Thyroid gland (tissue), 4 donors: ENCODE data around the gene ALDH5A1. TPM values are rescaled to one million over a fixed set of nuclear protein-coding genes. Genes with fewer than 3 reads are reported as not detected.

Experiments used
- DNase-seq, 2 donors: peaks; one replicate each; pipeline ENCODE4 v3.0.0-alpha.2; 2019
- H3K27ac ChIP-seq, 3 donors: fragments of 200-600 bp; sonication (generic); 1 replicate in 2 of 3; 2 replicates in 1 of 3; pipeline ENCODE4 v1.5.1; 2016 to 2019; ENCODE audit warnings: mild to moderate bottlenecking in 1 of 3, moderate library complexity in 1 of 3
- H3K27me3 ChIP-seq: fragments of 200-600 bp; sonication (generic); one replicate; pipeline ENCODE4 v1.5.1; 2019
- H3K36me3 ChIP-seq, 2 donors: fragments of 200-600 bp; sonication (generic); one replicate each; pipeline ENCODE4 v1.5.1; 2016 to 2019
- H3K4me1 ChIP-seq, 2 donors: fragments of 200-600 bp; sonication (generic); one replicate each; pipeline ENCODE4 v1.5.1; 2017 to 2019
- H3K4me3 ChIP-seq, 3 donors: fragments of 200-600 bp; sonication (generic); replicated peaks in 1 of 3; 1 replicate in 2 of 3; 2 replicates in 1 of 3; pipeline ENCODE4 v1.5.1; 2016; ENCODE audit warnings: mild to moderate bottlenecking in 1 of 3
- H3K9me3 ChIP-seq: fragments of 200-600 bp; sonication (generic); one replicate; pipeline ENCODE4 v1.5.1; 2017
- CTCF ChIP-seq, 6 experiments: fragments of 200-600 bp in 3 of 6; fragments of 450-650 bp in 3 of 6; sonication (generic) in 3 of 6; IDR thresholded peaks; one replicate each; pipeline ENCODE4 v1.5.1; 2016 to 2019; ENCODE audit warnings: antibody characterized with exemption in 6 of 6, mild to moderate bottlenecking in 2 of 6, inconsistent platforms in 1 of 6, moderate library complexity in 1 of 6
- POLR2A ChIP-seq, 2 donors: fragments of 450-650 bp; IDR thresholded peaks; one replicate each; pipeline ENCODE4 v1.6.1; 2017; ENCODE audit warnings: antibody characterized with exemption in 2 of 2, mild to moderate bottlenecking in 2 of 2, moderate library complexity in 1 of 2
- WGBS, 2 donors: methylation state at CpG; one replicate each; pipeline ENCODE4 v1.1.5; 2017; 5-methylcytosine and 5-hydroxymethylcytosine counted together
- intact Hi-C: fragments of 100-400 bp; cut with DNase I; formaldehyde crosslinking; loops from one replicate; pipeline ENCODE4 v1.15.1; 2023
- total RNA-seq, 4 donors: library from RNA; depleted of rRNA; stranded (reverse); fragments of >200 nt; gene quantifications; one replicate each; pipeline ENCODE4 v1.2.3, GENCODE V29; 2016

Gene ALDH5A1
- total RNA-seq, 4 donors from 2014 or later, result 10.7 to 20.4 (median 18.8) TPM

- no peak for TF ChIP-seq POLR2A (IDR thresholded peaks at IDR 0.05)
- no peak for TF ChIP-seq CTCF (IDR thresholded peaks at IDR 0.05)
- Histone ChIP-seq H3K36me3 (no peaks in the 10 kb centered on the region), H3K4me3 (no peak overlapping the region), H3K27me3 (no peaks in the 10 kb centered on the region), H3K9me3 (no peaks in the 10 kb centered on the region), H3K4me1 (no peaks in the 10 kb centered on the region), H3K27ac (no peak overlapping the region)
- DNase-seq, result no peak
- WGBS, 2 donors, result 86% methylated on average over 6 of the region's 6 CpGs
- intact Hi-C loops, result no loop called here
Measured at GRCh38 chr6:24571361-24571760, 76.6 kb downstream of the ALDH5A1 start.

- Histone ChIP-seq H3K4me3 (no peak overlapping the region), H3K36me3 (no peaks in the 10 kb centered on the region), H3K9me3 (no peaks in the 10 kb centered on the region), H3K4me1 (no peaks in the 10 kb centered on the region), H3K27ac (no peak overlapping the region), H3K27me3 (no peaks in the 10 kb centered on the region)
- intact Hi-C loops, result no loop called here
- 81 to 83% methylated on average over 4 of the region's 4 CpGs for whole genome bisulfite sequencing, 2 donors
- no peak for DNase-seq
- TF ChIP-seq POLR2A (IDR thresholded peaks at IDR 0.05) (no peak), CTCF (IDR thresholded peaks at IDR 0.05) (no peak)
Measured at GRCh38 chr6:24574809-24575208, 80.0 kb downstream of the ALDH5A1 start.

GRCh38 chr6:24576447-24576846 is 81.7 kb downstream of the ALDH5A1 start:
- Histone ChIP-seq H3K9me3 (no peaks in the 10 kb centered on the region), H3K4me1 (no peaks in the 10 kb centered on the region), H3K4me3 (no peak overlapping the region), H3K36me3 (no peaks in the 10 kb centered on the region), H3K27ac (no peak overlapping the region), H3K27me3 (no peaks in the 10 kb centered on the region)
- intact Hi-C loops, result no loop called here
- DNase-seq, result no peak
- 91 to 93% methylated on average over 6 of the region's 6 CpGs for WGBS, 2 donors
- TF ChIP-seq POLR2A (IDR thresholded peaks at IDR 0.05), result no peak
- no peak for TF ChIP-seq CTCF (IDR thresholded peaks at IDR 0.05)

- intact Hi-C loops, result loop anchor here (5.0 kb wide), 3 partner anchors 116 to 491 kb away; no protein-coding TSS in a partner anchor
- WGBS, 2 donors, result 49 to 63% methylated on average over 6 to 7 of the region's 7 CpGs
- Histone ChIP-seq H3K9me3 (no peaks in the 10 kb centered on the region), H3K36me3 (no peaks in the 10 kb centered on the region), H3K27ac (no peak overlapping the region), H3K4me1 (peaks cover 4 to 17% of the 10 kb centered on the region in 2 donors), H3K27me3 (no peaks in the 10 kb centered on the region), H3K4me3 (no peak overlapping the region)
- peak; percentile 71 to 77 for DNase-seq
- TF ChIP-seq CTCF (IDR thresholded peaks at IDR 0.05) (peak; percentile 33 to 76 (median 62)), POLR2A (IDR thresholded peaks at IDR 0.05) (no peak)
Measured at GRCh38 chr6:24581084-24581669, 86.4 kb downstream of the ALDH5A1 start.

GRCh38 chr6:24583463-24584381 is 89.0 kb downstream of the ALDH5A1 start:
- Histone ChIP-seq H3K4me3 (no peak overlapping the region), H3K36me3 (no peaks in the 10 kb centered on the region), H3K27ac (peak overlapping the region in 1 of 3 donors; percentile 37), H3K27me3 (no peaks in the 10 kb centered on the region), H3K9me3 (no peaks in the 10 kb centered on the region), H3K4me1 (peaks cover 7 to 20% of the 10 kb centered on the region in 2 donors)
- TF ChIP-seq POLR2A (IDR thresholded peaks at IDR 0.05) (no peak), CTCF (IDR thresholded peaks at IDR 0.05) (peak; percentile 53 to 84 (median 66))
- intact Hi-C loops, result loop anchor here (5.0 kb wide), 3 partner anchors 114 to 489 kb away; no protein-coding TSS in a partner anchor
- DNase-seq, result peak; percentile 70 to 86
- 17 to 21% methylated on average over 15 of the region's 15 CpGs for WGBS, 2 donors
